ENCODE results near the gene C1GALT1. TPM values are rescaled to one million over a fixed set of nuclear protein-coding genes. Genes with fewer than 3 reads are reported as not detected.
A peak's percentile ranks its signal among the peaks of the same experiment; 100 is the strongest.

Gene C1GALT1
- total RNA-seq, 1 donor from 2014 or later = 44.2 TPM

- TF ChIP-seq CTCF (IDR thresholded peaks at IDR 0.05) = no peak
- no peak for DNase-seq
- CTCF ChIA-PET = no interaction called here
- H3K27ac Mint-ChIP-seq = peak overlapping the region; percentile 96
- POLR2A ChIA-PET = interaction anchor here (0.6 to 3.9 kb wide), 2 partner anchors 69 to 902 kb away, joined by 6 to 32 read pairs; partner anchors contain the start of gene C1GALT1
- peak; percentile 96 for ATAC-seq (ENCODE audit: low read depth)
- no peaks in the 10 kb centered on the region for H3K9me3 Mint-ChIP-seq
- intact Hi-C loops (cut with micrococcal nuclease) = loop anchor here (1.0 to 10.0 kb wide), 7 partner anchors 8 to 863 kb away; no protein-coding TSS in a partner anchor
- peaks cover 85% of the 10 kb centered on the region for H3K4me1 Mint-ChIP-seq
- no peaks in the 10 kb centered on the region for H3K27me3 Mint-ChIP-seq
- peak overlapping the region; percentile 49 for H3K4me3 Mint-ChIP-seq
- peaks cover 4% of the 10 kb centered on the region for H3K36me3 Mint-ChIP-seq (ENCODE audit: low read depth)
Observed at GRCh38 chr7:7251742-7252141, 69.4 kb downstream of the C1GALT1 start.

GRCh38 chr7:7254319-7254718 is 72.0 kb downstream of the C1GALT1 start:
- DNase-seq = no peak
- CTCF ChIA-PET = interaction anchor here (2.0 kb wide), 1 partner anchor 169 kb away, joined by 5 read pairs; no protein-coding TSS in a partner anchor

GRCh38 chr7:7254908-7255307 is 72.6 kb downstream of the C1GALT1 start:
- Mint-ChIP-seq H3K27ac (peak overlapping the region; percentile 96), H3K27me3 (no peaks in the 10 kb centered on the region), H3K4me1 (peaks cover 90% of the 10 kb centered on the region), H3K4me3 (no peak overlapping the region), H3K36me3 (ENCODE audit: low read depth) (peaks cover 6% of the 10 kb centered on the region), H3K9me3 (no peaks in the 10 kb centered on the region)
- ChIA-PET CTCF (no interaction called here), POLR2A (interaction anchor here (0.6 to 3.9 kb wide), 2 partner anchors 72 to 100 kb away, joined by 6 to 18 read pairs; partner anchors contain the start of gene C1GALT1)
- TF ChIP-seq CTCF (IDR thresholded peaks at IDR 0.05) = no peak
- DNase-seq = no peak
- intact Hi-C loops (cut with micrococcal nuclease) = loop anchor here (5.0 to 10.0 kb wide), 3 partner anchors 67 to 860 kb away; partner anchors contain the start of gene GLCCI1
- ATAC-seq (ENCODE audit: low read depth) = no peak

More at GRCh38 chr7:7254319-7254718, 72.0 kb downstream of the C1GALT1 start:
- Mint-ChIP-seq H3K27ac (peak overlapping the region; percentile 96), H3K36me3 (ENCODE audit: low read depth) (peaks cover 6% of the 10 kb centered on the region), H3K4me1 (peaks cover 89% of the 10 kb centered on the region), H3K4me3 (no peak overlapping the region), H3K9me3 (no peaks in the 10 kb centered on the region), H3K27me3 (no peaks in the 10 kb centered on the region)
- POLR2A ChIA-PET = interaction anchor here (0.6 to 3.9 kb wide), 2 partner anchors 72 to 100 kb away, joined by 6 to 18 read pairs; partner anchors contain the start of gene C1GALT1
- intact Hi-C loops (cut with micrococcal nuclease) = loop anchor here (5.0 to 10.0 kb wide), 2 partner anchors 68 to 860 kb away; no protein-coding TSS in a partner anchor
- TF ChIP-seq CTCF (IDR thresholded peaks at IDR 0.05) = no peak
- no peak for ATAC-seq (ENCODE audit: low read depth)

- no peak for DNase-seq
- H3K4me1 Mint-ChIP-seq = peaks cover 79% of the 10 kb centered on the region
- intact Hi-C loops (cut with micrococcal nuclease) = loop anchor here (5.0 to 10.0 kb wide), 2 partner anchors 710 to 858 kb away; partner anchors contain the start of gene GLCCI1
- ChIA-PET CTCF (interaction anchor here (3.3 kb wide), 1 partner anchor 75 kb away, joined by 13 read pairs; the partner anchor contains the start of gene C1GALT1), POLR2A (no interaction called here)
- H3K4me3 Mint-ChIP-seq = peak overlapping the region; percentile 24
- peaks cover 5% of the 10 kb centered on the region for H3K36me3 Mint-ChIP-seq (ENCODE audit: low read depth)
- TF ChIP-seq CTCF (IDR thresholded peaks at IDR 0.05) = no peak
- peak overlapping the region; percentile 89 for H3K27ac Mint-ChIP-seq
- peaks cover 2% of the 10 kb centered on the region for H3K9me3 Mint-ChIP-seq
- H3K27me3 Mint-ChIP-seq = no peaks in the 10 kb centered on the region
- ATAC-seq (ENCODE audit: low read depth) = no peak
Observed at GRCh38 chr7:7256731-7257274, 74.5 kb downstream of the C1GALT1 start.
